Kidney tubule cell (primary cell): ENCODE results near the gene CDH4.

ENCODE experiments used
- DNase-seq: peaks from one replicate; pipeline ENCODE4 v3.0.0-alpha.2; 2018; ENCODE audit warnings: low spot score

The CDH4 gene

DNA sequence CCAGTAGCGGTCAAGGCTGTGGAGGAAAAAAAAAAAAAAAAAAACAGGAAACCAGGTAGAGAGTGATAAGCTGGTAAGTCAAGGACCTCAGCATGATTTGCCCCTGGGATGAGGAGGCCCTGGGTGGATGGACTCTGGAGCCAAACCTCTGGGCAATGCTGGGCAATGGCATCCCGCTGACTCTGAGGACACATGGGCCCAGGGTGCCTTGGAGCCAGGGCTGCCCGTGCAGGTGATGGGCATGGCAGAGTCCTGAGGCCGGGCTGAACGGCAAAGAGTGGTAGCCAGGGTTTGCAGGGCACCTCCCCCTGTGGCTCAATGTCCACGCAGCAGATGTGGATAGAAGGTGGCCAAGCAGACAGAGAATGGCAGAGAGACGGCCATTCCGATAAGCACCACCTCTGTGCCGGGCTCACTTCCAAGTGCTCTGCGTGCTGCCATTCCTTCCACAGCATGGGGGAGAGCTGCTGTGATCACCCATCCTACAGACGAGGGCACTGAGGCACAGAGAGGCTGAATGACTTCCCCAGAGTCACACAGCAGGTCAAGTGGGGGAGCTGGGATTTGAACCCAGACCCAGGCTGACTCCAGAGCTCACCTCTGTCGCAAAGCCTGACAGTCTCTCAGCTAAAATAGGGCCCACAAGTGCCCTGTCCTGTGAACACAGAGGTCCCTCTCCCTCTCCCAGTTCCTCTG, 353.9 kb downstream of the CDH4 start:
- no peak for DNase-seq

DNA sequence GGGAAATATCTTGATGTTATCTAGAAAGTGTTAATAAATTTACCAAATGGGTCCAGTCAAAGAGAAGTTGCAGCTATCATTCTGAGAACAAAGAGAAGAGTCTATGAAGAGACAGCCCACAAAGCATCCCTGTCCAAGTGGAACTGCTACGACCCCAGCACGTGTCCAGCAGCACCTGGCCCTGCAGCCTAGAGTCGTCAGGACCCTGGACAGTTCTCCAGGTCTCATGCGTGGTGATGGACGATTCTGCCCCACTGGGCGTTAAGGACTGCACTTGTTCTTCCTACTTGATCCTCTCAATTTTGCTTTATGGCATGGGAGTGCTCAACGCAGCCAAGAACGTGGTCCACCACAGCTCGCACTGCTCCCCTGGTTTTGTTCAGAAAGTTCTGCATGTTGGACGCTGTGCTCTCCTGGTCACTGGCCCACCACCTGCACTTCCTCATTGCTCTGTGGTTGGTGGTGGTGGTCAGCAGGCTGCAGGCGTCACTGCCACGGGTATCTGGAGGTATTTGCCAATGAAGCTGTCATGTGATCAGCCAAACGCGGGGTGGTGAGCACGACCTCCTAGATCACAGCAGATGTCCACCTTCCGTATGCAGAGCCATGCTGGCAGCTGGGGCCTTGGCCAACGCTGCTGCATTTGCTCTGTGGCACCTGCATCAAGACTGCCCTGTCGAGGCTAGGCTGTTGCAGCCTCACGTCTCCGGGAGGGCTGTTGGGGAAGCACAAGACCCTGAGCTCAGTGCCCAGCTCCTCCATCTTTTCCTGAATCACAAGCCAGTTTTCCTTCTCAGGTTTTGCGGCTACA, 356.4 kb downstream of the CDH4 start:
- DNase-seq, result peak; percentile 10

DNA sequence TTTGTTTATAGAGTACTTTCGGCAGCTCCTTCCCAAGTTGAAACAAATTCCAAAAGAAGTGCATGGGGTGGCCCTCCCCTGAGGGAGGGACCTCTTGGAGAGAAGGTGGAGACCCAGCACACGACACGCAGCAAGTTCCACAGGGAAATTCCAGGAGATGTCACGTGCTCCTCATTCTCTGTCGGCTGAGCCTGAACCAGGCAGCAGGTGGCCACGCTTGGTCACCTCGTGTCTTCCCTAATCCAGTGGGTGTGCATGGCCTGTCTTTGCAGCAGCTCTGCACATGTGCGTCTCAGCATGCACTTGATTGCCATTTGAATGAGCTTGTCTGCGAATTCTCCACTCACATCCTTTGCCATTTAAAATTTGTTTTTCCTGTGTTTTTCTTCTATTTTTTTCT, 357.4 kb downstream of the CDH4 start:
- DNase-seq, result peak; percentile 4

DNA sequence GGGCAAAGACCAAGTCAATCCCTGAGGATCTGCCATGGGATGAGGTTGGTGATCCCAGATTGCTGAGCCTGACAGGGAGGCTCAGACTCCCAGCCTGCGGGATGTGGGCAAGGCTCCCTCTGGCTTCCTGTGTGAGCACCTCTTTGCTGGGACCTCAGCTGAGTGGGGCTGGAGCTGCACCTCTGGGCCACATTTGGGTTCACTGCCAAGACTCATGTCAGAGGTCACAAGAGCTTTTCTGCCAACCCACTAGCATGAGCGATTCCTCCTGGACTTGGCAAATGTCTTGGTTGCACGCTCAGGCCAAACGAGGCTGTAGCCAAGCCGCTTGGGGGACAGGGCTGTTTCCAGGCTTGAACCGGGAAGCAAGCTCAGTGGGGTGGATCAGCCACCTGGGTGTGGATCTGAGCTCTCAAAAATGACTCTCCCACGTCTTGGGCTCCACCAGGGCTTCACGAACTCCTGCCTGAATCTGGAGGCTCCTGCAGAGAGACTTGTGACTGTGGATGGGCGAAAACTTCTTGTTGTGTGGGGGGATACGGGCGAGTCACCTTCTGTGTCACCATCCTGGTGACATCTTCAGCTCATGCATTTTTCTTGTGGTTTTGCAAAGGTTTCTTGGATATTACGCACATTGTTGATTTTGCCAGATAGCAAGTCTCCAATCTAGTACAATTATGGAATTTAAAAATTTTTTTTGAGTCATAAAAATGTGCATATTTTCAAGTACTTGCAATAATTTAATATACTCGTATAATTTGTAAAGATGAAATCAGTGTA, 359.5 kb downstream of the CDH4 start:
- no peak for DNase-seq

- DNase-seq, result no peak
These were observed 362.1 kb downstream of the CDH4 start for GRCh38 chr20:61613917-61614705.

DNA sequence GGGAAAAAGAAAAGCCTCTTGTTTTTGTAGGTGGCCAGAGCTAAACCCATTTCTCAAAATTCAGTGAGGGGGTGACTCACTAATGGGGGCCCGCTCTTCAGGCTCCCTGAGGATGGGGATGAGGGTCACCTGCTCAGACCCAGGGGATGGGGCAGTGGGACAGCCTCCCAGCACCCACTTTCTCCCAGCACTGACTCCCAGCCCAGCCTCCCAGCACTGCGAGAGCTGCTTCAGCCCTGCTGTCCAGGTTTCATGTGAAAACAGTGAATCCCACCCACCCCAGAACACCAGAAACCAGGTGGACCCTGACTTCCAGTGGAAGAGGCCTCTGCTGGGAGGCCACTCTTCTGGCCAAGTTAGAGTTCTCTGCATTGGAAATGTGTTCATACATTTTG, 362.6 kb downstream of the CDH4 start:
- DNase-seq, result no peak

GRCh38 chr20:61615806-61616205, 363.7 kb downstream of the CDH4 start:
- DNase-seq, result no peak

- no peak for DNase-seq
These were observed 367.7 kb downstream of the CDH4 start for GRCh38 chr20:61619751-61620150.

DNA sequence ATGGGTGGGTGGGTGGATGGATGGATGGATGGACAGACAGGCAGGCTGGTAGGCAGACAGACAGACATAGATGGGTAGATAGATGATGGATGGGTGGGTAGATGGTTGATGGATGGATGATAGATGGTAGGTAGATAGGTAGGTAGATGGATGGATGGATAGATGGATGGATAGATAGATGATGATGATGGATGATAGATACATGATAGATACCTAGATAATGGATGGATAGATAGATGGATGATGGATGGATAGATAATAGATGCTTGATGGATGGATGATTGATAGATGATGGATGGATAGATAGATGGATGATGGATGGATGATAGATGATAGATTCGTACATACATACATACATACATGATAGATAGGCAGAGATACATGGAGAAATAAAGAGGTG, 368.1 kb downstream of the CDH4 start:
- DNase-seq, result no peak

GRCh38 chr20:61621035-61621730, 369.1 kb downstream of the CDH4 start:
- no peak for DNase-seq

- DNase-seq, result no peak
These were observed 369.8 kb downstream of the CDH4 start for GRCh38 chr20:61621852-61622251.

GRCh38 chr20:61623451-61623850, 371.4 kb downstream of the CDH4 start:
- no peak for DNase-seq

GRCh38 chr20:61625246-61625645, 373.2 kb downstream of the CDH4 start:
- DNase-seq, result no peak

- no peak for DNase-seq
These were observed 374.4 kb downstream of the CDH4 start for GRCh38 chr20:61626412-61626811.

DNA sequence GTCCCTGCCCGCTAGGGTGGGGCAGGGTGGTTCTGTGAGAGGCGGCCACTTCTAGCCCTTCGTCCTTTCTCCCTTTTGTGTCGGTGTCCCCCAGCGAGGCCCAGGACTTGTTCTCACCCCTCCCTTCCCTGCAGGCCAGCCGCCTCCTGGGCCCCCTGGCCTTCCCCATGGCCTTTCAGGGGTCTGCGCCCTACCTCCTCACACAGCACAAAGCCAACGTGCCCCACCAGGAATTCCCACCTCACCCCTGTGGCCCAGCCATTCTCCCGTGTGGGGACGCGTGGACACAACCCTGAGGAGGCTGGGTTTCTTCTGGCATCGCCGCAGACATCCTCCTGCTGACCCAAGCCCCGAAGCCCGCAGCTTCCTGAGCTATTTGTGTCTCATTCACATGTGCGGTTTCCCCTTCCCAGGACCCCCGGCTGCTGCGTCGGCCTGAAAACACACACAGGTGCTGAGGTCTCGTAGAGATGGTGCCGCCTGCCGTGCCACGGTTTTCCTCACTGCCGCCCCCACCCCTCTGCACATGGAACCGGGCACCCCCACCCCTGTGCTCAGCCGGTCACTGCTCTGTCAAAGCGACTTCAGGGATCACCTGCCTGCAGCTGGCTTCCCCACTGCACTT, 375.8 kb downstream of the CDH4 start:
- no peak for DNase-seq

DNA sequence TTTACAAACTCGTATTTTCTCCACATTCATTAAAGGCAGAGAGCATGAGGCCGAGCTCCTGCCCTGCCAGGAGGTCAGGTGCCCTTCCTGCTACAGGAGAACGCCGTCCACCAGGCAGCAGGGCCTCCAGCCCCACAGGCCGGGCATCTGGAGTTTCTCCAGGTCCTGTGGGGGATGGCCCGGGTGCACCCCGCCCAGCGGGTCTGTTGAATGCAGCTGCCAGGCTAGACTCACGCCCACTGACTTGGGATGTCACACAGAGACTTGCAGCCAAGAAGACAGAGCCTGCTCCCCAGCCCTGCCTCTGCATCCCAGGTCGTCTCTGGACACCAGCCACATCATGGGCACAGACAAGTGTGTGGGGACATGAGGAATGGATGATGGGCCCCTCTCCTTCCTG, 376.4 kb downstream of the CDH4 start:
- no peak for DNase-seq

GRCh38 chr20:61628901-61629601, 377.0 kb downstream of the CDH4 start:
- DNase-seq, result no peak

- DNase-seq, result no peak
These were observed 377.7 kb downstream of the CDH4 start for GRCh38 chr20:61629602-61630390.

- no peak for DNase-seq
These were observed 378.3 kb downstream of the CDH4 start for GRCh38 chr20:61630391-61630650.

DNA sequence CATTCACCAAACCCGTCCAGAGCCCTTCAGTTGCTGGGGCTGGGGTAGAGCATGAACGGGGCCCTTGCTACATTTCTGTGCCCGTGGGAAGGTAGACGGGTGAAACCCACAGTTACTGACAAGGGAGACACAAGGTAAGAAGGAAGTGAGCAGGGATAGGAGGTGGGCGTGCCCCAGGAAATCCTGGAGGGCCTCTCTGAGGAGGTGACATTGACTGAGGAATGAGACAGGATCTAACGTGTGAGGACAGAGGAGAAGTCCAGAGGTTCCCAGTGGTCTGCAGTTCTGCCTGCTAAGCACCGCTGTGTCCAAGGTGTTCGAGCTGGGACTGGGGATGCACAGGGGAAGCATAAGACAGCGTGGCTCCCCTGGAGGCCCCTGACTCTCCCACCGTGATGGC, 378.8 kb downstream of the CDH4 start:
- DNase-seq, result no peak
